NCI-H510A (cell line): Measurements from ENCODE around the gene WBP11.
"Not testable (repeated sequence)": the region's sequence is repeated elsewhere in the genome, so short reads cannot be mapped to it uniquely, and the experiment has no call there.

ENCODE experiments used
- DNase-seq: peaks from one replicate; lab custom pipeline; 2025; lab: John Stamatoyannopoulos, UW

WBP11 gene

DNA sequence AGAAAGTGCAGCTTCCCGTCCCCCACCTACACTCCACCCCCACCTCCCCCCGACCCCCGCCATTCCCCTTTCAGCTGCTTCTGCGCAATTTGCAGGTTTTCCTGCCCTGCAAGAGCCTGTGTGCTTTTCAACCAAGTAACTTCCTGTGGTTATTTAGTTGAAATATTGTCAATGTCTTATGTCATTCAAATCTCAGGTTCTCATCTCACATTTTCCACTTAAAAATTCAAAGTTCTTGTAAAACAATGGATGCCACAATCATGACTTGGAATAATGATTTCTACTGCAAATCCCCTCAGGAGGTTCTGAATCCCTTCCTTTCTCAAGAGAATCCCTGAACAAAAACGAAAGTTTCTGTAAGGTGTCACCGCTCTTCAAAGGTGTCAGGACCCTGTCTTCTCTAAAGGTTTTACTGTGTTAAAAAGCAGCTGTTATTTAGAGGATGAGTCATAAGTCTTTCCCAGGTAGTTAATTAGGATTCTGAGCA lies 31.6 kb downstream of the WBP11 start:
- DNase-seq: no peak

- DNase-seq: peak; percentile 72
Observed at GRCh38 chr12:14770496-14771461, 32.5 kb downstream of the WBP11 start.

DNA sequence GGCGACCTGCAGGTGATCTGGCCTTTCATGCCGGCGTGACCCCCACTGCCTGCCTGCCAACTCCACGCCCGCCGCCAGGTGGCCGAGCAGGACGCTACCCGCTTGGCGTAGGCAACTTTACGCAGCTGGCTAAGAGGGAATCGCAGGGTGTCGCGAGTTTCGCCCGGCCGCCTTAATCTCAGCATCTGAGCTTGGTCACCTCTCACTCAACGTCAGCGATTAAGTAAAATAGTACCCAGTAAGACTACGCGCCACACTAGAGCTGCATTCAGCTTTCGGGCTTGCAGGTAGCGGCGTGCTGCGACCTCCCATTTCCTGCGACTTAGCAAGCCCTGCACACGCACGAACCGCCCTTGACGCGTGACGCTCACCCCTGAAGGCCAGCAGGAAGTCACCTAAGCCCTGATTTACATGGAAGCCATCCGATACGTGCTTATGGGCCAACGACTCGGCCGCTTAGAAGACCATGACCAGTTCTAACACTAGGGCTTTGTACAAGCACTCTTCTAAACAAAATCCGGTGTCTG lies 33.2 kb downstream of the WBP11 start:
- peak; percentile 83 for DNase-seq

DNA sequence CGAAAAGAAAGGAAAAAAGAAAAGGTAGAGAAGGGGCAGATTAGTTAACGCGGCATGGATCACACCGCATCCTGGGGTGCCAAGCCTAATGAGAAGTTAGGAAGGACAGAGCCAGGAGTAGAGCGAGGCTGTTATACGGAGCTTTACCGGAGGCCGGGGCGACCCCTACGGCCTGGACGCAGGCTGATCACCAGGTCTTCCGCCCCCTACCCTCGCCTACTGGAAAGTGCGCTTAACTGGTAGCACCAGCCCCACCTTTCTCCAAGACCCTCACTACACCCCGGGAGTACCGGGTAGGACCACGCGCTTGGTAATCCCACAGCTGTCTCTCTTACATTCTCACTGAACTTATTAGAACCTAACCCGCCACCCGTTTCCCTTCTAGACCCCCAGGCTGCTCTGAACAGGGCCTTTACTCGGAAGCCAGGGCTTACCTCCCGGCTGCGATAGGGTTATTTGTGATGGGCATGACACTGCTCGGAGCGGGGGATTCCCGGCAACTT lies 33.8 kb downstream of the WBP11 start:
- DNase-seq: no peak

DNA sequence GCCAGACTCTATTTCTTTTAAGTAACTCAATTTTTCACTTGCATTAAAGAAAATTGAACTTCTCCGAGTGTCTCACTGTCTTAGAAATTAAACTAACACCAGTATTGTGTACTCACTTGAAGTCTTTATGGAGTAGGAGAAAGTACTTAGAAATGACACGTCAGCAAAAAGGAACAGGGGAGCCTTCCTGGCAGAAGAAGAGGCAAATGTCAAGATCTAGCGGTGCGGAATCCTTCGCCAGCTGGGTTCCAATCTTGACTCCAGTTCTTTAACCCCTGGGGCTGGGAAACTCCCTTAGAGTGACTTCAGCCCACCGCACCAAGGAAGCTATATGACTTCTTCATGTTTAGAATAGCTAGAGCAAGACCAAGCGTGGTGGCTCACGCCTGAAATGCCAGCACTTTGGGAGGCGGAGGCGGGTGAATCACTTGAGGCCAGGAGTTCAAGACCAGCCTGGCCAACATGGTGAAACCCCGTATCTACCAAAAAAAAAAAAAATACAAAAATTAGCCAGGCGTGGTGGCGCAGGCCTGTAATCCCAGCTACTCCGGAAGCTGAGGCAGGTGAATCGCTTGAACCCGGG lies 34.4 kb downstream of the WBP11 start:
- DNase-seq: no peak

DNA sequence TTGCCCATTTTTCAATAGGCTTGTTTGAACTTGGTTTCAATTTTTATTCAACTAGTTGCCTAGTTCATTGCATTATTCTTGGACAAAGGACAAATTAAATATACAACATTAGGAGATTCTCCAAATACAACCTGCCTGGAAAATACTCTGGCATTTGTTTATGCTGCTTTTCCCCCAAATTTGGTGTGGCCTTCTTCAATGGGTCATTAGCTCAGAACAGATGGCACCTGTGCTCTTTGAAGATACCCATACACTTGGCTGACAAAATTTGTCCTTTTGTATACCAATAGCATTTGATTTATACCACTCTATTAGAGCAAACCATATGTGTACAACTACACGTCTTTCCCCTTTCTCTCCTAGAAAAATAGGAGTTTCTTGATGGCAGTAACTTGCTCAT lies 35.7 kb downstream of the WBP11 start:
- no peak for DNase-seq

- no peak for DNase-seq
Observed at GRCh38 chr12:14766649-14767215, 36.5 kb downstream of the WBP11 start.

DNA sequence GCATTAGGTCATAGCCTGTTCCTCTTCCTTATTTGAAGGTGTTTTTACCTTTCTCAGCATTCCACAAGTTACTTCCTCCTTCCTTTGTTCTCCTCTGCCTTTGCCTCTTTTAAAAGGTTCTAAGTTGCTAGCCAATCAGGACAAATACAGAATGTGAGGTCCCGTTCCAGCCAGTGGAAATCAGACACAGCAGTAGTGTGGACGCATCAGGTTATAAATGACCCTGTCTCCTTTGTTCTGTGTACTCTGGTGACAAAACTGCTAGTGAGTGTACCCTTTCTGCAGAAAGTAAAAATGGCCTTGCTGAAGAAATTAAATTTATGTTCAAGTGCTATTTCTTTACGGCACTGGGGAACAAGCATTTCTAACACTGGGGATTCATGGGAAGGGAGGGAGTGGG lies 37.3 kb downstream of the WBP11 start:
- not testable (repeated sequence) for DNase-seq

- no peak for DNase-seq
Observed at GRCh38 chr12:14765398-14765797, 37.9 kb downstream of the WBP11 start.

DNA sequence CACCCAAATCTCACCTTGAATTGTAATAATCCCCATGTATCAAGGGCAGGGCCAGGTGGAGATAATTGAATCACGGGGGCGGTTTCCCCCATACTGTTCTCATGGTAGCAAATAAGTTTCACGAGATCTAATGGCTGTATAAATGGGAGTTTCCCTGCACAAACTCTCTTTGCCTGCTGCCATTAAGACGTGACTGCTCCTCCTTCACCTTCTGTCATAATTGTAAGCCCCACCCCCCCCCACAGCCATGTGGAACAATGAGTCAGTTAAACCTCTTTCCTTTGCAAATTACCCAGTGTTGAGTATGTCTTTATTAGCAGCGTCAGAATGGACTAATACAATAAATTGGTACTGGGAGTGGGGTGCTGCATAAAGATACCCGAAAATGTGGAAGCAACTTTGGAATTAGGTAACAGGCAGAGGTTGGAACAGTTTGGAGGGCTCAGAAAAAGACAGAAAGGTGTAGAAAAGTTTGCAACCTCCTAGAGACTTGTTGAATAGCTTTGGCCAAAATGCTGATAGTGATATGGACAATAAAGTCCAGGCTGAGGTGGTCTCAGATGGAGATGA lies 43.5 kb downstream of the WBP11 start:
- DNase-seq: not testable (repeated sequence)

DNA sequence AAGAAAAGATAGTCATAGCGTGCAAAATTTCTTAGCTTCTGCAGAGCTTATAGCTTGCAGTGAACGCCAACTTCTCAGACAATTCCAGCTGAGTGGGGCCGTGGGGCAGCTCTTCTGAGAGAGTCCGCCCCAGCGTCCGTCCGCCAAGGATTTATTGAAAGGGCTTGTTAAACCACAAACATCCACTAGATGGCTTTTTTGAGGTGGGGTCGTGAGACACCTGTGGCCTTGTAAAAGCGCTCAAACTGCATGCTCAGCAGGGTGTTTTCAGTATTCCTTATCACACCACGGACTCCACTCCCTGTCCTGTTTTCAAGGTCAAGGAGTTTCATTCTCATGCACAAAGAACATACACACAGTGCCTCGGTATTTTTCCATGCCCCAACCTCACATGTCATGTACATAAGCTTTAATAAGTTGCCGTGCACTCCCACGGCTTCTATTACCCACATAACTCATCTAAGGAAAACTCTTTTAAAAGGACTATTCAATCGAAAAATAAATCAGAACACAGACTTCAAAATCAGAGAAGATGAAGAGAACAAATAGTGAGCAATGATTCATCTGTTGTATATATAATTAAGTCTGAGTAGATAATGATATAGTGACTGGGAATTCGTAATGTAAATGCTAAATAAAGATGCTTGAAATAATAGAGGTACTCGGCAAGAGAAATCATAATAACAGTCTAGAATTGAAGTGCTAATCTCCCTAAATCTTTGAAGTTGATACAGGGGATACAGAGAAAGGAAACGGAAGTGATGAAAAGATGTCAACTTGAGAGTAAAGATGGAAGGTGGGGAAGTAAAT lies 46.7 kb downstream of the WBP11 start:
- no peak for DNase-seq

GRCh38 chr12:14751986-14752385 lies 51.3 kb downstream of the WBP11 start:
- no peak for DNase-seq

GRCh38 chr12:14743061-14743460 lies 60.2 kb downstream of the WBP11 start:
- no peak for DNase-seq

DNA sequence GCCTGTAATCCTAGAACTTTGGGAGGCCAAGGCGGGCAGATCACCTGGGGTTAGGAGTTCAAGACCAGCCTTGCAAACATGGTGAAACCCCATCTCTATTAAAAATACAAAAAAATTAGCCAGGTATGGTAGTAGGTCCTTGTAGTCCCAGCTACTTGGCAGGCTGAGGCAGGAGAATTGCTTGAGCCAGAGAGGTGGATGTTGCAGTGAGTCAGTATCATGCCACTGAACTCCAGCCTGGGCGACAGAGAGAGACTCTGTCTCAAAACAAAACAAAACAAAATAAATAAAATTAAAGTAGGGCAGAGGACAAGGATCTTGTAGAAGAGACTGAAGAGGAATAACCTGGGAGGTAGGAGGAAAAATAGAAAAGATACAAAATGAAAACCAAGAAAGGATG lies 61.3 kb downstream of the WBP11 start:
- no peak for DNase-seq

- no peak for DNase-seq
Observed at GRCh38 chr12:14741153-14741552, 62.1 kb downstream of the WBP11 start.

DNA sequence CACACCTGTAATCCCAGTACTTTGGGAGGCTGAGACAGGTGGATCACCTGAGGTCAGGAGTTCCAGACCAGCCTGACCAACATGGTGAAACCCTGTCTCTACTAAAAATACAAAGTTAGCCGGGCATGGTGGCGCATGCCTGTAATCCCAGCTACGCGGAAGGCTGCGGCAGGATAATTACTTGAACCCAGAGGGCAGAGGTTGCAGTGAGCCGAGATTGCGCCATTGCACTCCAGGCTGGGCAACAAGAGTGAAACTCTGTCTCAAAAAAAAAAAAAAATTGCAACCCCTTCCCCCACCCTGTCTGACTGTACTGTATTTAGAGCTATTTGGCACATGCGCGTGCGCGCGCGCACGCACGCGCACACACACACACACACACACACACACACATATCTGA lies 66.8 kb downstream of the WBP11 start:
- not testable (repeated sequence) for DNase-seq
